Activated effector memory CD4-positive, alpha-beta T cell treated with Interleukin-2 at 50 U/mL for 16 hours (primary cell): ENCODE results near the gene FXYD2.
"Not testable (repeated sequence)": the region's sequence is repeated elsewhere in the genome, so short reads cannot be mapped to it uniquely, and the experiment has no call there.

Experiments
- DNase-seq: peaks from one replicate; pipeline ENCODE4 v3.0.0-alpha.2; 2020

The FXYD2 gene

GRCh38 chr11:117824571-117825537, at the start of gene FXYD2:
Gene FXYD2 (minus strand): TSS chr11:117824744. CDS start chr11:117824678, 66 bp downstream.
- DNase-seq, result no peak

GRCh38 chr11:117873828-117874125, 49.2 kb upstream of the FXYD2 start:
- no peak for DNase-seq

GRCh38 chr11:117872975-117873827, 48.7 kb upstream of the FXYD2 start:
- no peak for DNase-seq

- no peak for DNase-seq
Observed at GRCh38 chr11:117872420-117872961, 47.9 kb upstream of the FXYD2 start.

GRCh38 chr11:117871784-117872183, 47.2 kb upstream of the FXYD2 start:
- DNase-seq, result no peak

GRCh38 chr11:117871160-117871559, 46.6 kb upstream of the FXYD2 start:
- no peak for DNase-seq

- no peak for DNase-seq
Observed at GRCh38 chr11:117870103-117870952, 45.8 kb upstream of the FXYD2 start.

- no peak for DNase-seq
Observed at GRCh38 chr11:117869604-117870003, 45.1 kb upstream of the FXYD2 start.

GRCh38 chr11:117868815-117869561, 44.4 kb upstream of the FXYD2 start:
- no peak for DNase-seq

- DNase-seq, result no peak
Observed at GRCh38 chr11:117868088-117868487, 43.5 kb upstream of the FXYD2 start.

GRCh38 chr11:117866526-117866925, 42.0 kb upstream of the FXYD2 start:
- DNase-seq, result no peak

GRCh38 chr11:117865546-117865945, 41.0 kb upstream of the FXYD2 start:
- not testable (repeated sequence) for DNase-seq

GRCh38 chr11:117863383-117863782, 38.8 kb upstream of the FXYD2 start:
- no peak for DNase-seq

- DNase-seq, result no peak
Observed at GRCh38 chr11:117862753-117863152, 38.2 kb upstream of the FXYD2 start.

GRCh38 chr11:117862019-117862725, 37.6 kb upstream of the FXYD2 start:
- DNase-seq, result no peak

- no peak for DNase-seq
Observed at GRCh38 chr11:117861151-117862018, 36.8 kb upstream of the FXYD2 start.

GRCh38 chr11:117860139-117860538, 35.6 kb upstream of the FXYD2 start:
- DNase-seq, result no peak

GRCh38 chr11:117859488-117860112, 35.1 kb upstream of the FXYD2 start:
- DNase-seq, result no peak

- no peak for DNase-seq
Observed at GRCh38 chr11:117859061-117859460, 34.5 kb upstream of the FXYD2 start.
